ENCODE results near the gene PODXL. TPM values are rescaled to one million over a fixed set of nuclear protein-coding genes. Genes with fewer than 3 reads are reported as not detected.
A peak's percentile ranks its signal among the peaks of the same experiment; 100 is the strongest.
"Not testable (repeated sequence)": the region's sequence is repeated elsewhere in the genome, so short reads cannot be mapped to it uniquely, and the experiment has no call there.

Gene PODXL
- total RNA-seq, 1 donor = 1.4 TPM

GRCh38 chr7:131518626-131519025 is 37.8 kb downstream of the PODXL start:
- Histone ChIP-seq H3K4me3 (ENCODE audit: insufficient read depth, low read length) (no peak overlapping the region), H3K4me1 (ENCODE audit: insufficient read depth, low read length) (peaks cover 6% of the 10 kb centered on the region), H3K79me2 (ENCODE audit: insufficient read depth, low read length) (peaks cover 23% of the 10 kb centered on the region), H3K27ac (ENCODE audit: low read depth, low read length) (no peak overlapping the region), H4K20me1 (ENCODE audit: insufficient read depth, low read length) (no peaks in the 10 kb centered on the region), H3K4me2 (ENCODE audit: insufficient read depth, low read length) (no peak overlapping the region), H3K9me3 (ENCODE audit: low read depth, low read length) (no peaks in the 10 kb centered on the region), H3K27me3 (ENCODE audit: insufficient read depth, low read length) (no peaks in the 10 kb centered on the region), H2AFZ (ENCODE audit: low read length) (no peak overlapping the region), H3K36me3 (ENCODE audit: insufficient read depth, low read length) (no peaks in the 10 kb centered on the region)
- TF ChIP-seq, protein P1, sequence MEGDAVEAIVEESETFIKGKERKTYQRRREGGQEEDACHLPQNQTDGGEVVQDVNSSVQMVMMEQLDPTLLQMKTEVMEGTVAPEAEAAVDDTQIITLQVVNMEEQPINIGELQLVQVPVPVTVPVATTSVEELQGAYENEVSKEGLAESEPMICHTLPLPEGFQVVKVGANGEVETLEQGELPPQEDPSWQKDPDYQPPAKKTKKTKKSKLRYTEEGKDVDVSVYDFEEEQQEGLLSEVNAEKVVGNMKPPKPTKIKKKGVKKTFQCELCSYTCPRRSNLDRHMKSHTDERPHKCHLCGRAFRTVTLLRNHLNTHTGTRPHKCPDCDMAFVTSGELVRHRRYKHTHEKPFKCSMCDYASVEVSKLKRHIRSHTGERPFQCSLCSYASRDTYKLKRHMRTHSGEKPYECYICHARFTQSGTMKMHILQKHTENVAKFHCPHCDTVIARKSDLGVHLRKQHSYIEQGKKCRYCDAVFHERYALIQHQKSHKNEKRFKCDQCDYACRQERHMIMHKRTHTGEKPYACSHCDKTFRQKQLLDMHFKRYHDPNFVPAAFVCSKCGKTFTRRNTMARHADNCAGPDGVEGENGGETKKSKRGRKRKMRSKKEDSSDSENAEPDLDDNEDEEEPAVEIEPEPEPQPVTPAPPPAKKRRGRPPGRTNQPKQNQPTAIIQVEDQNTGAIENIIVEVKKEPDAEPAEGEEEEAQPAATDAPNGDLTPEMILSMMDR (IDR thresholded peaks at IDR 0.05; ENCODE audit: extremely low read depth, low read depth, low read length) = no peak
- DNase-seq (ENCODE audit: insufficient read length, low spot score, missing footprints) = peak; percentile 23

DNA sequence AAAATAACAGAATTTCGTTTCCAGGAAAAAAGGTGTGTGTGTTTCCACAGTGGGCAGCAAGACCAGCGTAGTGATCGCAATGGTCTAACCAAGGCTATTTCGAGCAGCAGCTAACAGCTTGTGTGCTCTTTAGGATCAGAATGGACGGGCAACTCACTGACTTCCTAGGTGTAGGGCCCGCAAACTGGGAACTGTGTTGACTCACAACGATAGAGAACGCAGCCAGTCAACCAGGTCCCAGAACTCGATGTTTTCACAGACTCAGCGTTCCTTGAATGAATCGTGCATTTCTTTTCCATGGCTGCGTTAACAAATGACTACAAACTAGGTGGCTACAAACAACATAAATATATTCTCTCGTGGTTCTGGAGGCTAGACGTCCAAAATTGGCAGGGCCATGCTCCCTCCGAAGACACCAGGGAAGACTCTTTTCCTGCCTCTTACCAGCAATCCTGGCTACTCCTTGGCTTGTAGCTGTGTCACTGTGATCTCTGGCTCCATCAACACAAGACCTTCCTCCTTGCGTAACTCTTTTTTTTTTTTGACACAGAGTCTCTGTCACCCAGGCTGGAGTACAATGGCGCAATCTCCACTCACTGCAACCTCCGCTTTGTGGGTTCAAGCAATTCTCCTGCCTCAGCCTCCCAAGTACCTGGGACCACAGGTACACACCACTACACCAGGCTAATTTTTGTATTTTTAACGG is 39.1 kb downstream of the PODXL start:
- Histone ChIP-seq H3K9me3 (ENCODE audit: low read depth, low read length) (no peaks in the 10 kb centered on the region), H2AFZ (ENCODE audit: low read length) (no peak overlapping the region), H3K79me2 (ENCODE audit: insufficient read depth, low read length) (peaks cover 18% of the 10 kb centered on the region), H3K36me3 (ENCODE audit: insufficient read depth, low read length) (no peaks in the 10 kb centered on the region), H3K4me3 (ENCODE audit: insufficient read depth, low read length) (no peak overlapping the region), H3K4me2 (ENCODE audit: insufficient read depth, low read length) (no peak overlapping the region), H3K27ac (ENCODE audit: low read depth, low read length) (no peak overlapping the region), H4K20me1 (ENCODE audit: insufficient read depth, low read length) (no peaks in the 10 kb centered on the region), H3K4me1 (ENCODE audit: insufficient read depth, low read length) (peaks cover 4% of the 10 kb centered on the region), H3K27me3 (ENCODE audit: insufficient read depth, low read length) (no peaks in the 10 kb centered on the region)
- TF ChIP-seq, protein P1 (IDR thresholded peaks at IDR 0.05; ENCODE audit: extremely low read depth, low read depth, low read length) = no peak
- no peak for DNase-seq (ENCODE audit: insufficient read length, low spot score, missing footprints)

- peaks cover 15% of the 10 kb centered on the region for H3K79me2 ChIP-seq (ENCODE audit: insufficient read depth, low read length)
- H3K27me3 ChIP-seq (ENCODE audit: insufficient read depth, low read length); H3K9me3 ChIP-seq (ENCODE audit: low read depth, low read length); H3K36me3 ChIP-seq (ENCODE audit: insufficient read depth, low read length); H3K4me1 ChIP-seq (ENCODE audit: insufficient read depth, low read length); H3K27ac ChIP-seq (ENCODE audit: low read depth, low read length); H4K20me1 ChIP-seq (ENCODE audit: insufficient read depth, low read length); DNase-seq (ENCODE audit: insufficient read length, low spot score, missing footprints); H3K4me3 ChIP-seq (ENCODE audit: insufficient read depth, low read length); H3K4me2 ChIP-seq (ENCODE audit: insufficient read depth, low read length); H2AFZ ChIP-seq (ENCODE audit: low read length): not testable (repeated sequence)
Measured at GRCh38 chr7:131515471-131515870, 41.0 kb downstream of the PODXL start.

GRCh38 chr7:131513245-131514061 is 43.0 kb downstream of the PODXL start:
- TF ChIP-seq, protein P1 (IDR thresholded peaks at IDR 0.05; ENCODE audit: extremely low read depth, low read depth, low read length) = peak; percentile 99
- DNase-seq (ENCODE audit: insufficient read length, low spot score, missing footprints) = peak; percentile 94
- Histone ChIP-seq H3K4me1 (ENCODE audit: insufficient read depth, low read length) (peaks cover 3% of the 10 kb centered on the region), H3K9me3 (ENCODE audit: low read depth, low read length) (no peaks in the 10 kb centered on the region), H3K79me2 (ENCODE audit: insufficient read depth, low read length) (peaks cover 5% of the 10 kb centered on the region), H3K27me3 (ENCODE audit: insufficient read depth, low read length) (no peaks in the 10 kb centered on the region), H2AFZ (ENCODE audit: low read length) (peak overlapping the region; percentile 47), H3K27ac (ENCODE audit: low read depth, low read length) (no peak overlapping the region), H3K36me3 (ENCODE audit: insufficient read depth, low read length) (no peaks in the 10 kb centered on the region), H3K4me2 (ENCODE audit: insufficient read depth, low read length) (peak overlapping the region; percentile 61), H4K20me1 (ENCODE audit: insufficient read depth, low read length) (no peaks in the 10 kb centered on the region), H3K4me3 (ENCODE audit: insufficient read depth, low read length) (no peak overlapping the region)
